Adrenal gland (tissue), 12 donors: ENCODE data around the gene STK40. TPM values are rescaled to one million over a fixed set of nuclear protein-coding genes. Genes with fewer than 3 reads are reported as not detected.

Experiments
- DNase-seq, 7 donors: peaks; one replicate each; pipeline ENCODE4 v3.0.0-alpha.2; 2019 to 2020
- H3K27ac ChIP-seq, 5 donors: fragments of 200-600 bp; sonication (generic) in 4 of 5; 1 replicate in 3 of 5; 2 replicates in 2 of 5; pipeline versions ENCODE4 v1.5.1 to v1.8.0; 2016 to 2020; ENCODE audit warnings: mild to moderate bottlenecking in 1 of 5
- H3K27me3 ChIP-seq: fragments of 200-600 bp; 2 replicates; pipeline ENCODE4 v1.8.0; 2021
- H3K36me3 ChIP-seq, 2 donors: fragments of 200-600 bp; replicated peaks in 1 of 2; 1 replicate in 1 of 2; 2 replicates in 1 of 2; pipeline versions ENCODE4 v1.5.1 to v1.8.0; 2018 to 2022
- H3K4me1 ChIP-seq, 2 donors: fragments of 200-600 bp; replicated peaks in 1 of 2; 1 replicate in 1 of 2; 2 replicates in 1 of 2; pipeline versions ENCODE4 v1.5.1 to v1.8.0; 2018 to 2021
- H3K4me3 ChIP-seq, 4 donors: fragments of 200-600 bp; sonication (generic) in 3 of 4; one replicate each; pipeline ENCODE4 v1.5.1; 2016 to 2018
- H3K9me3 ChIP-seq, 3 donors: fragments of 200-600 bp; sonication (generic) in 1 of 3; replicated peaks in 1 of 3; 1 replicate in 2 of 3; 2 replicates in 1 of 3; pipeline versions ENCODE4 v1.5.1 to v1.8.0; 2016 to 2021
- CTCF ChIP-seq, 6 experiments: fragments of 450-650 bp in 4 of 6; fragments of 200-600 bp in 2 of 6; sonication (generic) in 1 of 6; IDR thresholded peaks; 1 replicate in 5 of 6; 2 replicates in 1 of 6; pipeline versions ENCODE4 v1.5.1 to v1.8.0; 2016 to 2021; ENCODE audit warnings: antibody characterized with exemption in 6 of 6, mild to moderate bottlenecking in 2 of 6, moderate library complexity in 1 of 6
- POLR2A ChIP-seq, 2 donors: fragments of 450-650 bp; IDR thresholded peaks; one replicate each; pipeline ENCODE4 v1.6.1; 2017; ENCODE audit warnings: antibody characterized with exemption in 2 of 2, mild to moderate bottlenecking in 2 of 2, moderate library complexity in 1 of 2
- WGBS, 4 donors: extraction: QIAGEN DNeasy Blood & Tissue Kit in 2 of 4; methylation state at CpG; one replicate each; pipeline versions ENCODE4 v1.1.5 to v1.1.7; 2013 to 2017; 5-methylcytosine and 5-hydroxymethylcytosine counted together
- intact Hi-C, 2 donors: fragments of 100-400 bp; cut with DNase I; formaldehyde crosslinking; loops; one replicate each; pipeline versions ENCODE4 v1.14.1 to v1.15.0; 2022 to 2023
- polyA plus RNA-seq, 3 donors: library from polyadenylated mRNA; stranded (reverse); fragments of 200-250 nt in 2 of 3; fragments of 350-450 nt in 1 of 3; fragmentation: Illumina TruSeq in 1 of 3; extraction: RNeasy Lipid Tissue Mini Kit (QIAGEN cat#74804) in 1 of 3; gene quantifications; one replicate each; pipeline ENCODE4 v1.2.3, GENCODE V29; 2013 to 2014
- total RNA-seq, 9 donors: library from RNA; depleted of rRNA in 4 of 9; stranded (reverse); fragments of >200 nt in 4 of 9; fragments of 120-200 nt in 1 of 9; fragmentation: NEBNext Ultra II Directional in 1 of 9; extraction: Animal tissue kit (Norgen Biotek cat#: 25700) in 1 of 9; gene quantifications; one replicate each; pipeline versions ENCODE4 v1.1.0 to v1.2.4, GENCODE V29; 2013 to 2023
- donor health status: healthy with polysubstance abuse.
- donor health status: Bipolar disorder and iron deficiency.
- donor health status: DM: yes; HTN: yes; CAD: no.
- donor health status: DM: no; HTN: no; CAD: no.
- donor health status: DM: no; HTN: no; CAD: no.
- donor health status: DM: yes; HTN: yes; CAD: no.

STK40 gene
- total and polyA plus RNA-seq, 12 donors = 9.8 to 31.2 (median 24.7) TPM

DNA sequence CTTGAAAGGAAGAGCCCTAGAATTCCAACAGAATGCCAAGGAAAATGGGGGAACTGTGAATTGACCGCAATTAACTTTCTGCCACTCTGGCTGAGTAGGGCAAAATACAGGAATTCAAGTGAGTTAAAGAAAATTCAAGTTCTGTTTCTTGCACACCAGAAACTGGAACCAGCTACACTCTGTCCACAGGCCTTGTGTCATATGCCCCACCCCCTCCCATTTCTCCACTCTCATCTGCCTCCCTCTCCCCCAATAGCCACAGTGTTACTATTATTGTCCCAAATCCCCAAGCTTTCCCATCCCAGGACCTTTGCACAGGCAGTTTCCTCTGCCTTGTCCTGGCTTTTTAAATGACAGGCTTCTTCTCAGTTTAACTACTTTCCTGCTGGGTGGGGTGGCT, 4.3 kb upstream of the STK40 start:
- peak overlapping the region in 1 of 5 donors; percentile 30 for H3K27ac ChIP-seq
- intact Hi-C loops = loop anchor here in 1 of 2 donors (10.0 kb wide), 1 partner anchor 245 kb away; the partner anchor contains the start of gene TRAPPC3
- TF ChIP-seq CTCF (IDR thresholded peaks at IDR 0.05) (no peak), POLR2A (IDR thresholded peaks at IDR 0.05) (no peak)

DNA sequence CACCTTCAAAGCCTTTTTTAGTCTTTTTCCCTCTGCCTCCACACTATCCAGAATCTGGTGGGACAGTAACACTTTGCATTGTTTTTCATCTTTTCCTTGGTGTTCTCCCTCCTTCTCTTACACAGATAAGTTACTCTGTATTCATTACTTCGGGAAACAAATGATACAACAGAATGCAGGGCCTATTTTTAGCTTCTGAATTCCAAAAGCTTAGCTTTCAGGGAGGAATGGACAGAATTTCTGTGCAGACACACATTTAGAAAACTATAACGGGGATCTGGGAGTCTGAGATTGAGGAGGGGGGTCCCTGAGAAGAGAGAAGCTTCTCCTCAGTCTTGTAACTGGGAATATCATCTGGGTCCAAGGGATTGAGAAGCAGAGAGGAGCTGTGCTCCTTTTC, 3.5 kb upstream of the STK40 start:
- WGBS, 4 donors = 74 to 92% (median 81%) methylated on average over 2 of the region's 2 CpGs
- DNase-seq = no peak
- intact Hi-C loops = no loop called here
- Histone ChIP-seq H3K9me3 (no peaks in the 10 kb centered on the region), H3K36me3 (peaks cover 0 to 34% of the 10 kb centered on the region in 2 donors), H3K4me3 (no peak overlapping the region), H3K4me1 (peaks cover 19 to 24% of the 10 kb centered on the region in 2 donors), H3K27me3 (no peaks in the 10 kb centered on the region), H3K27ac (no peak overlapping the region)
- TF ChIP-seq POLR2A (IDR thresholded peaks at IDR 0.05) (no peak), CTCF (IDR thresholded peaks at IDR 0.05) (no peak)

More for the DNA sequence above, 4.3 kb upstream of the STK40 start:
- H3K27me3 ChIP-seq = no peaks in the 10 kb centered on the region
- H3K4me1 ChIP-seq = peaks cover 13 to 18% of the 10 kb centered on the region in 2 donors
- H3K36me3 ChIP-seq = peaks cover 0 to 35% of the 10 kb centered on the region in 2 donors
- WGBS, 4 donors = 81 to 87% (median 84%) methylated on average over 1 of the region's 1 CpG
- no peaks in the 10 kb centered on the region for H3K9me3 ChIP-seq
- no peak overlapping the region for H3K4me3 ChIP-seq
- DNase-seq = no peak

GRCh38 chr1:36387141-36387949, 1.6 kb upstream of the STK40 start:
- Histone ChIP-seq H3K9me3 (no peaks in the 10 kb centered on the region), H3K4me3 (peak overlapping the region in 1 of 4 donors; percentile 99), H3K27me3 (no peaks in the 10 kb centered on the region), H3K36me3 (peaks cover 0 to 15% of the 10 kb centered on the region in 2 donors), H3K4me1 (peaks cover 27 to 40% of the 10 kb centered on the region in 2 donors), H3K27ac (peak overlapping the region; percentile 87 to 98 (median 95))
- DNase-seq = peak in 2 of 7 donors; percentile 40 to 49
- WGBS, 4 donors = 67 to 72% (median 69%) methylated on average over 10 of the region's 10 CpGs
- intact Hi-C loops = no loop called here
- TF ChIP-seq POLR2A (IDR thresholded peaks at IDR 0.05) = no peak
- TF ChIP-seq CTCF (IDR thresholded peaks at IDR 0.05) = no peak

GRCh38 chr1:36386265-36387140, 779 bp upstream of the STK40 start:
- Histone ChIP-seq H3K27me3 (no peaks in the 10 kb centered on the region), H3K4me3 (peak overlapping the region in 2 of 4 donors; percentile 11 to 99), H3K9me3 (no peaks in the 10 kb centered on the region), H3K36me3 (peaks cover 0 to 6% of the 10 kb centered on the region in 2 donors), H3K4me1 (peaks cover 27 to 40% of the 10 kb centered on the region in 2 donors), H3K27ac (peak overlapping the region; percentile 87 to 98 (median 95))
- WGBS, 4 donors = 0 to 2% (median 1%) methylated on average over 12 to 14 of the region's 14 CpGs
- peak; percentile 66 to 97 for TF ChIP-seq POLR2A (IDR thresholded peaks at IDR 0.05)
- TF ChIP-seq CTCF (IDR thresholded peaks at IDR 0.05) = no peak
- intact Hi-C loops = no loop called here
- DNase-seq = peak; percentile 94 to 99 (median 99)
